AG09319 (cell line): Measurements from ENCODE around the gene AGXT2.

Experiments
- DNase-seq: peaks from one replicate; pipeline ENCODE4 v3.0.0-alpha.2; 2010; ENCODE audit warnings: low read depth; ENCODE audit errors: extremely low read depth
- TF ChIP-seq, protein P1 (sequence below): IDR thresholded peaks from 2 replicates; pipeline ENCODE4 v1.5.1; 2011; ENCODE audit warnings: low read depth, mild to moderate bottlenecking, inconsistent platforms, low read length, moderate library complexity

The AGXT2 gene

DNA sequence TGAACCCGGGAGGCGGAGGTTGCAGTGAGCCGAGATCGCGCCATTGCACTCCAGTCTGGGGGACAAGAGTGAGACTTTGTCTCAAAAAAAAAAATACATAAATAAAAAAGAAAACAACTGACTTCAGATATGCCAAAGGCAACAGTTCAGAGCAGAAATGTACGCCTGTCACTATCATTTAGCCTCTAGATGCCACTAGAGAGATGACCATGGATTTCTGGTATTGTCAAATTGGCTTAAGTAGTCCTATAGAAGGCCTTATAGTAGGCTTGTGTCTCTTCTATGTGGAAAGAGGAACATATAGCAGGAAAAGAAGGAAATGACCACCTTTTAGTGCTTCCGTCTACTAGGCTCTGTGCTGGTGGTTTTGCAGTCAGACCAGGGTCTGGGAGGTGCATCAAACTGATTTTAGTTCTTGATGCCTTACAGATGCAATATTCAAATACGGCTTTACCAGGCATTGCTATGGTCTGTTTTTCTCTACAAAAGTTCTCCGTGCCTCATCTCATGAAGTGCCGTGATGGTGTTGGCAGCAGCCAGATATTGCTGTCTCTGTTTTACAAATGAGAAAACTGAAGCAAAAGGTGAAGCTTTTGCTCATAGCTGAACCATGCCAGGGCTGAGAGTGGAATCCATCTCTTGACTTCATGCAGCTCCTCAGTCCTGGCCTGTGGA, 17.2 kb downstream of the AGXT2 start:
- no peak for DNase-seq
- TF ChIP-seq, protein P1, sequence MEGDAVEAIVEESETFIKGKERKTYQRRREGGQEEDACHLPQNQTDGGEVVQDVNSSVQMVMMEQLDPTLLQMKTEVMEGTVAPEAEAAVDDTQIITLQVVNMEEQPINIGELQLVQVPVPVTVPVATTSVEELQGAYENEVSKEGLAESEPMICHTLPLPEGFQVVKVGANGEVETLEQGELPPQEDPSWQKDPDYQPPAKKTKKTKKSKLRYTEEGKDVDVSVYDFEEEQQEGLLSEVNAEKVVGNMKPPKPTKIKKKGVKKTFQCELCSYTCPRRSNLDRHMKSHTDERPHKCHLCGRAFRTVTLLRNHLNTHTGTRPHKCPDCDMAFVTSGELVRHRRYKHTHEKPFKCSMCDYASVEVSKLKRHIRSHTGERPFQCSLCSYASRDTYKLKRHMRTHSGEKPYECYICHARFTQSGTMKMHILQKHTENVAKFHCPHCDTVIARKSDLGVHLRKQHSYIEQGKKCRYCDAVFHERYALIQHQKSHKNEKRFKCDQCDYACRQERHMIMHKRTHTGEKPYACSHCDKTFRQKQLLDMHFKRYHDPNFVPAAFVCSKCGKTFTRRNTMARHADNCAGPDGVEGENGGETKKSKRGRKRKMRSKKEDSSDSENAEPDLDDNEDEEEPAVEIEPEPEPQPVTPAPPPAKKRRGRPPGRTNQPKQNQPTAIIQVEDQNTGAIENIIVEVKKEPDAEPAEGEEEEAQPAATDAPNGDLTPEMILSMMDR = no peak

DNA sequence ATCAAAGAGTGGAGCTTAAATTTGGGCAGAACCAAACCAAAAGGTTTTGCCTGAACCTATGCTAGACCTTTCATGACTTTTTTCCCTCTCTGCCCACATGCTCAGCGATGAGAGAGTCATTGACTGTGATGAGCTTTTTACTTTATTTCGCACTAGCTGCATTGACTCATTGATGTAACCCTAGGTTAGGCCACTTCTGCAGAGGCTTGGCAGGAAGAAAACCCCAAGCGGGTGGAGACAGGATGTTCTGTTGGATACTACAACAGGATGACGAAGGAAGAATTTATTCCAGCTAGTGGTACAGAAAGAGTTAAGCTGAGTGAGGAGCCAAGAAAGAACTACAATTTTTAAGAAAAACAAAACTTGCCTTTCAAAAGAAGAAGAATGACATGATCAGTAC, 18.4 kb downstream of the AGXT2 start:
- TF ChIP-seq, protein P1 = no peak
- DNase-seq = no peak

DNA sequence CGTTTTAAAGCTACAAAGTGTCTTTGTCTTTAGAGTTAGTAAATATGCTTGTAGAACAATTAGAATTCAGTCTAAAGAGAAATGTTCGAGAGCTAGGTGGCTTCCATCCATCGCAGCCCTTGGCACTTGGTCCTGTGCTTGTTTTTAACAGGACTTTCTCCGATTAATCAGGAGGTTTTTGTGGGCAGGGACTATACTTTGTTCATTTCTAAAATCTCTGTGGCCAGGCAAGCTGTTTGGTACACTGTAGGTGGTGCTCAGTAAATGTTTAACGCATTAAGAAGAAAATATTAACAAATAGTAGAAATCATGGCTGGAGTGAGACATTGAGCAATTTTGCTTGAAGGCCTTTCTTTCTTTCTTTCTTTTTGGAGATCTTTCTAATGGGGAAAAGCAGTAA, 20.8 kb downstream of the AGXT2 start:
- TF ChIP-seq, protein P1 = no peak
- DNase-seq = no peak

DNA sequence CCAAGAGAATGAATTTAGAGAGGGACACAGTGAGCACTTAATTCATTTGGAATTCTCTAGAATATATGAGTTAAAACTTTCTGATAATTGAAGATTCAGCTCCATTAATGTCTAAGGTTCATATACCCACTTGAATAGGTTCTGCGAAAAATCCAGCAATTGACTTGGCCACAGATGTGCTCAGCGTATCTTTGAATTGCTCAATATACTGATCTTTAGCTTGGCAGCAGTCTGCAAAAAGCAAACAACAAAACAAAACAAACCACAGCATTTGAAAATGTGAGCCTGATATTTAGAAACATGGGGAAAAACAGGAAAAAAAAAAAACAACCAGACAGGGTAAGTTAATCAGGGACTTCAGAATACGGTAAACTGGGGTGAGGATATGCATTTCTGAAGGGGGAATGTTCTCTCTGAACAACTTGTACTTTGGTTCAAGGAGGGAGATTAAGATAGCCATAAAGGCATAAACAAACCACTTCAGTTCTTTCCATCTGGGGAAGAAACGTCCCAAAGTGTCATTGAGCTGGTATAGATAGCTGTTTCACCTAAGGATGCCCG, 21.4 kb downstream of the AGXT2 start:
- no peak for DNase-seq
- TF ChIP-seq, protein P1 = no peak

DNA sequence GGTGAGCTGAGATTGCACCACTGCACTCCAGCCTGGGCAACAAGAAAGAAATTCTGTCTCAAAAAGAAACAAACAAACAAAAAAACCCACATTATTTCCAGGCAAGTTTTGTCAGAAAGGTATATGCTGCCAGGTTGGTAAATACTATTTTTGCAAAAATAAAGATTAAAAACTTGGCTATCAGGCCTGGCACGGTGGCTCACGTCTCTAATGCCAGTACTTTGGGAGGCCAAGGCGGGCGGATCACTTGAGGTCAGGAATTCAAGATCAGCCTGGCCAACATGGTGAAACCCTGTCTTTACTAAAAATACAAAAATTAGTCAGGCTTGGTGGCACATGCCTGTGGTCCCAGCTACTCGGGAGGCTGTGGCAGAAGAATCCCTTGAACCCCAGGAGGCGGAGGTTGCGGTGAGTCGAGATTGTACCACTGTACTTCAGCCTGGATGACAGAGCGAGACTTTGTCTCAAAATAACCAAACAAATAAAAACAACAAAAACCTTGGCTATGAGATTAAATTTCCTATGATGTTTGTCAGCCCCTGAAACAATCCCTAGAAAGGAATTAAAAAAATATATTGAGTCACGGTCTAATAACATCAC, 22.7 kb downstream of the AGXT2 start:
- TF ChIP-seq, protein P1 = no peak
- DNase-seq = no peak

DNA sequence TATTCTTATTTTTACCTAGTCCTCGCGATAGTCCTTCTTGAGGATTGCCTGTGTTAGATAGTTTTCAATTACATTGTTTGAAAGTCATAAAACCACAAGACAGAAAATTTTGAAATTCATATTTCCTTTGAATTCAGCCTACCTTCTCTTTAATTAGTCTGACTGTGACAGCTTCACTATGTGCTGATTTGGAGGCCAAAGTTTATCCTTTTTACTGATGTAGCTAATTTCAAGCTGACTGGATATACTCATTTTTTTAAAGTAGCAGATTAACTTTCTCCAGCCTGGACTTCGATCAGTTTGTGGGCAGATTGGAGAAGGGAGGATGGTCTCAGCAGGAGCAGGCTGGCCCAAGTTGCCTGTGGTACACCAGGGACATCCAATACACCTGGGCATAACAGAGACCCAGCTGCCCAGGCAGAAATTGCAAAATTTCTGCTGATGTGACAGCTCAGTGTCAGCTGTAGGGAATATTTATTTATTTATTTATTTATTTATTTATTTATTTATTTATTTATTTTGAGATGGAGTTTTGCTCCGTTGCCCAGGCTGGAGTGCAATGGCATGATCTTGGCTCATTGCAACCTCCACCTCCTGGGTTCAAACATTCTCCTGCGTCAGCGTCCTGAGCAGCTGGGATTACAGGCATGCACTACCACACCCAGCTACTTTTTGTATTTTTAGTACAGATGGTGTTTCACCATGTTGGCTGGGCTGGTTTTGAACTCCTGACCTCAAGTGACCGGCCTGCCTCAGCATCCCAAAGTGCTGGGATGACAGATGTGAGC, 24.2 kb downstream of the AGXT2 start:
- TF ChIP-seq, protein P1 = no peak
- no peak for DNase-seq
